ENCODE results near the gene SPSB2. TPM values are rescaled to one million over a fixed set of nuclear protein-coding genes. Genes with fewer than 3 reads are reported as not detected.

SPSB2 gene
- total RNA-seq, 1 experiment from 2014 or later: 9.2 TPM

- Histone ChIP-seq H3K9me2 (replicated peaks; ENCODE audit: low read length) (no peaks in the 10 kb centered on the region), H3F3A (ENCODE audit: low read length, unreplicated experiment) (no peaks in the 10 kb centered on the region), H3K79me2 (ENCODE audit: low read length) (no peaks in the 10 kb centered on the region), H3K9me3 (ENCODE audit: low read length) (no peaks in the 10 kb centered on the region), H2AFZ (ENCODE audit: low read length) (no peak overlapping the region), H3K9ac (ENCODE audit: low read length) (no peak overlapping the region), H3K4me3 (ENCODE audit: low read length) (no peak overlapping the region), H3K4me2 (ENCODE audit: low read length) (no peak overlapping the region), H4K20me1 (ENCODE audit: low read length) (no peaks in the 10 kb centered on the region), H3K27me3 (ENCODE audit: low read length) (no peaks in the 10 kb centered on the region), H3K4me1 (ENCODE audit: insufficient read depth, low read length) (no peaks in the 10 kb centered on the region), H3K27ac (ENCODE audit: low read length) (no peak overlapping the region), H3K36me3 (ENCODE audit: low read depth, low read length) (no peaks in the 10 kb centered on the region)
- TF ChIP-seq EZH2 (IDR thresholded peaks at IDR 0.05; ENCODE audit: low read length, unreplicated experiment): no peak
- no peak for TF ChIP-seq EZH2phosphoT487 (IDR thresholded peaks at IDR 0.05; ENCODE audit: borderline replicate concordance, low read length)
- TF ChIP-seq CTCF (conservative IDR thresholded peaks at IDR 0.05; ENCODE audit: low read depth, low read length): no peak
- ATAC-seq (no peak), DNase-seq (no peak)
- ChIA-PET POLR2A (ENCODE audit: unreplicated experiment) (no interaction called here), CTCF (interaction anchor here (0.6 to 0.7 kb wide), 2 partner anchors 17 to 111 kb away, joined by 3 to 4 read pairs; partner anchors contain the start of gene COPS7A)
- BruUV-seq (replicated peaks): no TSS peak
- intact Hi-C loops (cut with micrococcal nuclease): no loop called here
Measured at GRCh38 chr12:6834873-6835272, 38.2 kb downstream of the SPSB2 start.

GRCh38 chr12:6834254-6834653, 38.8 kb downstream of the SPSB2 start:
- no peaks in the 10 kb centered on the region for H3K36me3 ChIP-seq (ENCODE audit: low read depth, low read length)
- no peak for DNase-seq
- H3K27me3 ChIP-seq (ENCODE audit: low read length): no peaks in the 10 kb centered on the region
- no peaks in the 10 kb centered on the region for H3K4me1 ChIP-seq (ENCODE audit: insufficient read depth, low read length)
- H3F3A ChIP-seq (ENCODE audit: low read length, unreplicated experiment): no peaks in the 10 kb centered on the region
- H3K79me2 ChIP-seq (ENCODE audit: low read length): no peaks in the 10 kb centered on the region
- BruUV-seq (replicated peaks): no TSS peak
- H4K20me1 ChIP-seq (ENCODE audit: low read length): no peaks in the 10 kb centered on the region
- H3K9me3 ChIP-seq (ENCODE audit: low read length): no peaks in the 10 kb centered on the region
- H3K27ac ChIP-seq (ENCODE audit: low read length): no peak overlapping the region
- CTCF ChIA-PET: interaction anchor here (0.6 kb wide), 1 partner anchor 111 kb away, joined by 4 read pairs; the partner anchor contains the start of gene COPS7A
- H3K9me2 ChIP-seq (replicated peaks; ENCODE audit: low read length): no peaks in the 10 kb centered on the region
- intact Hi-C loops (cut with micrococcal nuclease): no loop called here
- TF ChIP-seq CTCF (conservative IDR thresholded peaks at IDR 0.05; ENCODE audit: low read depth, low read length) (no peak), EZH2phosphoT487 (IDR thresholded peaks at IDR 0.05; ENCODE audit: borderline replicate concordance, low read length) (no peak), EZH2 (IDR thresholded peaks at IDR 0.05; ENCODE audit: low read length, unreplicated experiment) (no peak)
- no peak overlapping the region for H3K9ac ChIP-seq (ENCODE audit: low read length)
- POLR2A ChIA-PET (ENCODE audit: unreplicated experiment): interaction anchor here (0.7 kb wide), 1 partner anchor 18 kb away, joined by 3 read pairs; the partner anchor contains the start of gene USP5
- H3K4me2 ChIP-seq (ENCODE audit: low read length): no peak overlapping the region
- H2AFZ ChIP-seq (ENCODE audit: low read length): no peak overlapping the region
- no peak for ATAC-seq
- H3K4me3 ChIP-seq (ENCODE audit: low read length): no peak overlapping the region

- H3K27ac ChIP-seq (ENCODE audit: low read length): no peak overlapping the region
- intact Hi-C loops (cut with micrococcal nuclease): no loop called here
- no peaks in the 10 kb centered on the region for H3K27me3 ChIP-seq (ENCODE audit: low read length)
- no peaks in the 10 kb centered on the region for H3K4me1 ChIP-seq (ENCODE audit: insufficient read depth, low read length)
- no peaks in the 10 kb centered on the region for H3F3A ChIP-seq (ENCODE audit: low read length, unreplicated experiment)
- ChIA-PET POLR2A (ENCODE audit: unreplicated experiment) (interaction anchor here (0.7 kb wide), 1 partner anchor 19 kb away, joined by 3 read pairs; the partner anchor contains the start of gene USP5), CTCF (no interaction called here)
- H2AFZ ChIP-seq (ENCODE audit: low read length): no peak overlapping the region
- H3K9me2 ChIP-seq (replicated peaks; ENCODE audit: low read length): no peaks in the 10 kb centered on the region
- no peak overlapping the region for H3K9ac ChIP-seq (ENCODE audit: low read length)
- H3K36me3 ChIP-seq (ENCODE audit: low read depth, low read length): no peaks in the 10 kb centered on the region
- no peaks in the 10 kb centered on the region for H3K79me2 ChIP-seq (ENCODE audit: low read length)
- H3K9me3 ChIP-seq (ENCODE audit: low read length): no peaks in the 10 kb centered on the region
- no peaks in the 10 kb centered on the region for H4K20me1 ChIP-seq (ENCODE audit: low read length)
- H3K4me2 ChIP-seq (ENCODE audit: low read length): no peak overlapping the region
- ATAC-seq: no peak
- TF ChIP-seq EZH2phosphoT487 (IDR thresholded peaks at IDR 0.05; ENCODE audit: borderline replicate concordance, low read length) (no peak), EZH2 (IDR thresholded peaks at IDR 0.05; ENCODE audit: low read length, unreplicated experiment) (no peak), CTCF (conservative IDR thresholded peaks at IDR 0.05; ENCODE audit: low read depth, low read length) (no peak)
- H3K4me3 ChIP-seq (ENCODE audit: low read length): no peak overlapping the region
- BruUV-seq (replicated peaks): no TSS peak
- no peak for DNase-seq
Measured at GRCh38 chr12:6833189-6833890, 39.8 kb downstream of the SPSB2 start.

Data from PC-3 (cell line).